ENCODE data around the gene TKT. TPM values are rescaled to one million over a fixed set of nuclear protein-coding genes. Genes with fewer than 3 reads are reported as not detected.

TKT gene
- total and polyA plus RNA-seq, 2 experiments from 2014 or later: 584 to 1,411 TPM

GRCh38 chr3:53264718-53265117, 8.9 kb upstream of the TKT start:
- Histone ChIP-seq H3K27me3 (ENCODE audit: insufficient read depth) (no peaks in the 10 kb centered on the region), H4K20me1 (replicated peaks; ENCODE audit: insufficient read depth) (no peaks in the 10 kb centered on the region), H3K4me2 (no peak overlapping the region), H3K9me2 (ENCODE audit: insufficient read depth) (no peaks in the 10 kb centered on the region), H3K4me1 (ENCODE audit: insufficient read depth) (peaks cover 13% of the 10 kb centered on the region), H3F3A (replicated peaks; ENCODE audit: low read depth) (no peaks in the 10 kb centered on the region; the same call in 1 of the 2 replicates), H3K27ac (ENCODE audit: low read depth) (0 out of 2 replicates have a peak overlapping the region, but pooled peaks have one; percentile 26), H2AFZ (peak overlapping the region; percentile 95), H3K4me3 (no peak overlapping the region), H3K36me3 (ENCODE audit: insufficient read depth) (no peaks in the 10 kb centered on the region), H3K79me2 (replicated peaks; ENCODE audit: insufficient read depth) (no peaks in the 10 kb centered on the region)
- peaks cover 16% of the 10 kb centered on the region for H3K27me3 Mint-ChIP-seq (ENCODE audit: insufficient read depth, low read depth, poor library complexity)
- no peak for TF ChIP-seq STAT1 (IDR thresholded peaks at IDR 0.05; ENCODE audit: unreplicated experiment)
- no peak for TF ChIP-seq ETS1 (IDR thresholded peaks at IDR 0.05)
- TF ChIP-seq ZNF114 (CRISPR knock-in tag; IDR thresholded peaks at IDR 0.05): no peak
- no peak for TF ChIP-seq REST (IDR thresholded peaks at IDR 0.05; ENCODE audit: unreplicated experiment)
- TF ChIP-seq EZH2 (IDR thresholded peaks at IDR 0.05; ENCODE audit: low read depth, unreplicated experiment): no peak
- no peak for TF ChIP-seq JUNB (IDR thresholded peaks at IDR 0.05; ENCODE audit: unreplicated experiment)
- no peak for TF ChIP-seq CREB1 (CRISPR knock-in tag; IDR thresholded peaks at IDR 0.05; ENCODE audit: low read depth)
- no peak for TF ChIP-seq NANOG (IDR thresholded peaks at IDR 0.05; ENCODE audit: borderline replicate concordance)
- no peak for TF ChIP-seq ZNF462 (CRISPR knock-in tag; IDR thresholded peaks at IDR 0.05)
- TF ChIP-seq ZNF331 (CRISPR knock-in tag; IDR thresholded peaks at IDR 0.05; ENCODE audit: low read depth): no peak
- no peak for TF ChIP-seq EZH2phosphoT487 (IDR thresholded peaks at IDR 0.05; ENCODE audit: unreplicated experiment)
- TF ChIP-seq POLR2AphosphoS5 (IDR thresholded peaks at IDR 0.05; ENCODE audit: low read depth): no peak
- TF ChIP-seq CTCF (conservative IDR thresholded peaks at IDR 0.05; ENCODE audit: low read depth in 2 of 2): no peak
- no peak for ATAC-seq
- no peaks in the 10 kb centered on the region for H3K36me3 Mint-ChIP-seq (ENCODE audit: low read depth)
- no peak overlapping the region for H3K27ac Mint-ChIP-seq
- H3K9me3 Mint-ChIP-seq: no peaks in the 10 kb centered on the region
- H3K4me3 Mint-ChIP-seq: no peak overlapping the region
- H3K4me1 Mint-ChIP-seq: peaks cover 27% of the 10 kb centered on the region
- DNase-seq (ENCODE audit: low spot score): no peak
